HL-60 (cell line): ENCODE data around the gene HHATL.

Experiments
- DNase-seq, 2 experiments: peaks; one replicate each; pipeline ENCODE4 v3.0.0-alpha.2; 2010 to 2020; ENCODE audit warnings: low read depth in 1 of 2, low spot score in 1 of 2
- H3K27ac ChIP-seq: fragments of 250-450 bp; sonication (Bioruptor Pico); replicated peaks from 2 replicates; pipeline ENCODE4 v1.5.1; 2020; ENCODE audit warnings: mild to moderate bottlenecking, moderate library complexity
- H3K27me3 ChIP-seq: fragments of 250-450 bp; sonication (Bioruptor Pico); 2 replicates; pipeline ENCODE4 v1.5.1; 2021; ENCODE audit warnings: mild to moderate bottlenecking, moderate library complexity; ENCODE audit not compliant: insufficient read depth, poor library complexity, severe bottlenecking
- H3K4me3 ChIP-seq: replicated peaks from 2 replicates; pipeline ENCODE4 v1.5.1; 2011; ENCODE audit warnings: mild to moderate bottlenecking, control low read depth, low read length; ENCODE audit not compliant: insufficient read depth
- GABPA ChIP-seq: IDR thresholded peaks from 2 replicates; pipeline ENCODE4 v1.6.1; 2012; ENCODE audit warnings: low read depth
- POLR2AphosphoS5 ChIP-seq: IDR thresholded peaks from 2 replicates; pipeline ENCODE4 v1.6.1; 2012; ENCODE audit warnings: low read depth
- SPI1 ChIP-seq: IDR thresholded peaks from 2 replicates; pipeline ENCODE4 v1.6.1; 2012; ENCODE audit warnings: low read depth, mild to moderate bottlenecking, borderline replicate concordance
- TF ChIP-seq, protein P1 (sequence below): IDR thresholded peaks from one replicate; pipeline ENCODE4 v1.5.1; 2011; ENCODE audit warnings: low read length, control low read depth, inconsistent platforms; ENCODE audit not compliant: insufficient read depth
- TF ChIP-seq, protein P2 (sequence below): IDR thresholded peaks from 2 replicates; pipeline ENCODE4 v1.6.1; 2012; ENCODE audit warnings: low read depth; ENCODE audit not compliant: insufficient replicate concordance

Gene HHATL

DNA sequence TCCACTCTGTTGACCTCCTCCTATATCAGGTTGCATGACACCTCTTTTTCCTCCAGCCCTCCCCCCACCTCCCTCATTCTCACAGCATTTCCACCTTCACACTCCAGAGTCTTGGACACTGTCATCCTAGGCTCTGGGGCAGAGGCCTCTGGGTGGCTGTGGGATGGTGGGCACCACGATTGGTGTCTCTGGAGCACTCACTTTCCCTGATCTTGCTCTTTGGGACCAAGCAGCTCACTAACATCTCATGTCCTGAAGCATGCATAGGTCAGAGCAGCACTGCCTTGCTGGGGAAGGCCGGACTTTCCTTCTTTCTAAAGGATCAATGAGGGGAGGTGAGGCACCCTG lies 34.2 kb downstream of the HHATL start:
- Histone ChIP-seq H3K4me3 (no peak overlapping the region), H3K27me3 (no peaks in the 10 kb centered on the region), H3K27ac (no peak overlapping the region)
- TF ChIP-seq POLR2AphosphoS5 = 0 out of 2 replicates have a peak, but pooled peaks have one; percentile 10
- no peak for TF ChIP-seq SPI1
- TF ChIP-seq GABPA = no peak
- TF ChIP-seq, protein P1, sequence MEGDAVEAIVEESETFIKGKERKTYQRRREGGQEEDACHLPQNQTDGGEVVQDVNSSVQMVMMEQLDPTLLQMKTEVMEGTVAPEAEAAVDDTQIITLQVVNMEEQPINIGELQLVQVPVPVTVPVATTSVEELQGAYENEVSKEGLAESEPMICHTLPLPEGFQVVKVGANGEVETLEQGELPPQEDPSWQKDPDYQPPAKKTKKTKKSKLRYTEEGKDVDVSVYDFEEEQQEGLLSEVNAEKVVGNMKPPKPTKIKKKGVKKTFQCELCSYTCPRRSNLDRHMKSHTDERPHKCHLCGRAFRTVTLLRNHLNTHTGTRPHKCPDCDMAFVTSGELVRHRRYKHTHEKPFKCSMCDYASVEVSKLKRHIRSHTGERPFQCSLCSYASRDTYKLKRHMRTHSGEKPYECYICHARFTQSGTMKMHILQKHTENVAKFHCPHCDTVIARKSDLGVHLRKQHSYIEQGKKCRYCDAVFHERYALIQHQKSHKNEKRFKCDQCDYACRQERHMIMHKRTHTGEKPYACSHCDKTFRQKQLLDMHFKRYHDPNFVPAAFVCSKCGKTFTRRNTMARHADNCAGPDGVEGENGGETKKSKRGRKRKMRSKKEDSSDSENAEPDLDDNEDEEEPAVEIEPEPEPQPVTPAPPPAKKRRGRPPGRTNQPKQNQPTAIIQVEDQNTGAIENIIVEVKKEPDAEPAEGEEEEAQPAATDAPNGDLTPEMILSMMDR = no peak
- TF ChIP-seq, protein P2, sequence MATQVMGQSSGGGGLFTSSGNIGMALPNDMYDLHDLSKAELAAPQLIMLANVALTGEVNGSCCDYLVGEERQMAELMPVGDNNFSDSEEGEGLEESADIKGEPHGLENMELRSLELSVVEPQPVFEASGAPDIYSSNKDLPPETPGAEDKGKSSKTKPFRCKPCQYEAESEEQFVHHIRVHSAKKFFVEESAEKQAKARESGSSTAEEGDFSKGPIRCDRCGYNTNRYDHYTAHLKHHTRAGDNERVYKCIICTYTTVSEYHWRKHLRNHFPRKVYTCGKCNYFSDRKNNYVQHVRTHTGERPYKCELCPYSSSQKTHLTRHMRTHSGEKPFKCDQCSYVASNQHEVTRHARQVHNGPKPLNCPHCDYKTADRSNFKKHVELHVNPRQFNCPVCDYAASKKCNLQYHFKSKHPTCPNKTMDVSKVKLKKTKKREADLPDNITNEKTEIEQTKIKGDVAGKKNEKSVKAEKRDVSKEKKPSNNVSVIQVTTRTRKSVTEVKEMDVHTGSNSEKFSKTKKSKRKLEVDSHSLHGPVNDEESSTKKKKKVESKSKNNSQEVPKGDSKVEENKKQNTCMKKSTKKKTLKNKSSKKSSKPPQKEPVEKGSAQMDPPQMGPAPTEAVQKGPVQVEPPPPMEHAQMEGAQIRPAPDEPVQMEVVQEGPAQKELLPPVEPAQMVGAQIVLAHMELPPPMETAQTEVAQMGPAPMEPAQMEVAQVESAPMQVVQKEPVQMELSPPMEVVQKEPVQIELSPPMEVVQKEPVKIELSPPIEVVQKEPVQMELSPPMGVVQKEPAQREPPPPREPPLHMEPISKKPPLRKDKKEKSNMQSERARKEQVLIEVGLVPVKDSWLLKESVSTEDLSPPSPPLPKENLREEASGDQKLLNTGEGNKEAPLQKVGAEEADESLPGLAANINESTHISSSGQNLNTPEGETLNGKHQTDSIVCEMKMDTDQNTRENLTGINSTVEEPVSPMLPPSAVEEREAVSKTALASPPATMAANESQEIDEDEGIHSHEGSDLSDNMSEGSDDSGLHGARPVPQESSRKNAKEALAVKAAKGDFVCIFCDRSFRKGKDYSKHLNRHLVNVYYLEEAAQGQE = no peak
- no peak for DNase-seq

- H3K4me3 ChIP-seq = no peak overlapping the region
- no peaks in the 10 kb centered on the region for H3K27me3 ChIP-seq
- no peak overlapping the region for H3K27ac ChIP-seq
- DNase-seq = no peak
- TF ChIP-seq GABPA (no peak), POLR2AphosphoS5 (no peak), SPI1 (no peak)
- TF ChIP-seq, protein P1 = no peak
- TF ChIP-seq, protein P2 = no peak
Measured at GRCh38 chr3:42667523-42668412, 34.8 kb downstream of the HHATL start.

DNA sequence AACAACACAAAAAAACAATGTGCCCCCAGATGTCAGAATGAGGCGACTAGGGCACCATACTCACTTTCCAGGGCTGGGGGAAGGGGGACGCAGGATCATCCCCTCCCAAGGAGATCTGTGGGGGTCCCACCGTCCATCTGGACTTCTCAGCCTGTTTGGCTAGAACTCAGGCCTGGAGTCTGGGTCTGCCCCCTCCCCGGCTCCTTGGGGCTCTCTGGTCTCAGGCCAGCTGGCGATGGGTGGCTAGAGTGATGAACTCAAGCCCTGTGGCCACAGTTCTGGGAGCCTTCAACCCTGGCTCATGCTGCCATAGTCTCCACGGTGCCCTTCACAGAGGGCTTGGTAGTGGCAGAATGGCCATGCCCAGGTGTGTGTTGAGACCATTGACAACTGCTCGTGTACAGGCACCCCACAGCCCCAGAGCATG lies 35.5 kb downstream of the HHATL start:
- H3K27ac ChIP-seq = no peak overlapping the region
- no peak overlapping the region for H3K4me3 ChIP-seq
- TF ChIP-seq, protein P1 = no peak
- no peak for TF ChIP-seq GABPA
- H3K27me3 ChIP-seq = no peaks in the 10 kb centered on the region
- no peak for DNase-seq

DNA sequence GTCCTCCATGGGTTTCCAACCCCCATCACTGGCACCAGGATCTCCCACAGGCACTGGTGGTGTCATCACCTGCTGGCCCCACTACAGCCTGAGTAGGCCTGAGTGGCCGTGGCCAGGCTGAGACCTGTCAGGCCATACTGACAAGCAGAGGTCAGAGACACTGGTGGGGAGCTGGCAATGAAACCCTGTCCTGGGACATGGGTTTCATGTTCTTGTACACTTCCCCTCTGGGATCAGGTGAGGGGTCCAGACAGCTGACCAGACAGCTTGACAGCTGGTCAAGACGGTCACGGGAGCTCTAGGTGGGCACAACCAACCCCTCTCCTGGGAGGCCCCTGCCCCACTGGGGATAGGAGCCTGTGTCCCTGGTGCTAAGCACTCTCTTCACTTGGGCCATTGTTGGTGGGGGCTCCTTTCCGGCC lies 36.0 kb downstream of the HHATL start:
- TF ChIP-seq, protein P1 = no peak
- TF ChIP-seq SPI1 (no peak), POLR2AphosphoS5 (no peak), GABPA (no peak)
- TF ChIP-seq, protein P2 = no peak
- Histone ChIP-seq H3K27me3 (no peaks in the 10 kb centered on the region), H3K27ac (no peak overlapping the region), H3K4me3 (no peak overlapping the region)
- DNase-seq = no peak
